Stimulated activated CD8-positive, alpha-beta memory T cell treated with anti-CD3 and anti-CD28 coated beads, Interleukin-4, amount 100 ng/mL, for 48 hours (primary cell): ENCODE data around the gene HMGXB4.

Source experiments
- DNase-seq: peaks from one replicate; pipeline ENCODE4 v3.0.0-alpha.2; 2020

HMGXB4 gene

GRCh38 chr22:35311551-35311999, 54.3 kb downstream of the HMGXB4 start:
- no peak for DNase-seq

- DNase-seq: peak; percentile 24
Observed at GRCh38 chr22:35312198-35313059, 55.1 kb downstream of the HMGXB4 start.

DNA sequence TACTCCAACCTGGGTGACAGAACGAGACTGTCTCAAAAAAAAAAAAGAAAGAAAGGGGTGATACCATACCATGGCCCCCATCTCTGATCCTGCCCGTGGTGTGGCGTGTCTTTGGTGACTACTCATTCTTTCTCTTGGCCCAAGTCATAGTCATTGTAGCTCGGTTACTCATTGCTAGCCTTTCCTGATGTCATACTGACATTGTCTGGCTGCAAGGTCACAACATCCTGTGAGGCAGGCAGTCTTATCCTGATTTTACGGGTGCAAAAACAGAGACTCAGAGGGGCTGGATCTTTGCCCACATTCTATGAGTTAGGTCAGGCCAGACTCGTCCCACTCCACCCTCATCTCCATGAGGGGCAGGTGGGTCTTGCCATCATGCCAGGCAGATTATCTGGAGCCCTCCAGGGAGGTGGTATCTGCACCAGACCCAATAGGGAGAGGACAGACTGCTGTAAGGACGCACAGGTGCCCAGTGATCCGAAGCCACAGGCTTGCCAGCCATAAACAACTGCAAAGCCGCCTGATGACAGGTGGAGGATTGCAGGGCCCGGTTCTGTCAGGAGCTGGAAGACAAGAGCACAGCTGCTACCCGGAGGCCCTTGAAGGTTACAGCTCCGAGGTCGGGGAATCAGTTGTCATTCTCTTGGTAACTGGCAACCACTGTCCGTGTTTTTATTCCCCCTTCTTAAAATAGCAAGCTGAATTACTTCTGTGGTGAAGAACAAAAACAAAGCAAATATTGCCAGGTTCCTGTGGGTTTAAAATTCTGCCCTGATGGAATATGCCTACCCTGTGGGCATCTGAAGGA, 56.2 kb downstream of the HMGXB4 start:
- peak; percentile 53 for DNase-seq

DNA sequence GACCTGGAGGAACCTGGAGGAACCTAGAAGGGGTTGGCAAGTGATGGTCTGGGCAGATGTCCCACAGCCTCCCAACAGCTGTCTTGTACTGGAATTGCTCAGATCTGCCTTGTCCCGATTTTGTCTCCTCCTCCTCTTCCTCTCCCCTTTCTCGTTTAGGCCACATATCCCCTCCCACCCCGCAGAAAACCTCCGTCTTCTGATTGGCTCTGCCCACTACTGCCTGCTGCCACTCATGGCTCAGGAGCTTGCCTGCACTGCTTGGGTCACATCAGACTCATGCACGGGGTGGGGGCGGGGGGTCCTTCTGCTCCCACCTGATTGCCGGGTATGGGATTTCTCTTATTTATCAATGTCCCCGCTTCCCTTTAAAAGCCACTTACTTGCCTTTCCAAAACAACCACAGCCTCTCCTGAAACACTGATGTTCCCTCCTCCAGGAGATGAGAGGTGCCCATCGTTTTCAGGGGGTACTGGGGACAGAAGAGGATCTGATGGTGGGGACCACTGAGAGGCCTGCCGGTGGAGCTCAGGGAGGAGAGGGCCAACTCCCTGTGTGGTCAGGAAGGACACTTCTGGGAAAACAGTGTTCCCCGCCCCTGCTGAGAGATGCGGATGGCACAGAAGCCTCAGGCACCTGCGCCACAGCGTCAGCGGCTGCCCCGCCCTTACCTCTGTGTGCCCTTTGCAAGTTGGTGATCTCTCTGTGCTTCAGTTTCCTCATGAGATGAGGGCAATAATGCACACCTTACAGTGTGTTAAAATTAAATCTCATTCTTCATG, 57.1 kb downstream of the HMGXB4 start:
- no peak for DNase-seq

DNA sequence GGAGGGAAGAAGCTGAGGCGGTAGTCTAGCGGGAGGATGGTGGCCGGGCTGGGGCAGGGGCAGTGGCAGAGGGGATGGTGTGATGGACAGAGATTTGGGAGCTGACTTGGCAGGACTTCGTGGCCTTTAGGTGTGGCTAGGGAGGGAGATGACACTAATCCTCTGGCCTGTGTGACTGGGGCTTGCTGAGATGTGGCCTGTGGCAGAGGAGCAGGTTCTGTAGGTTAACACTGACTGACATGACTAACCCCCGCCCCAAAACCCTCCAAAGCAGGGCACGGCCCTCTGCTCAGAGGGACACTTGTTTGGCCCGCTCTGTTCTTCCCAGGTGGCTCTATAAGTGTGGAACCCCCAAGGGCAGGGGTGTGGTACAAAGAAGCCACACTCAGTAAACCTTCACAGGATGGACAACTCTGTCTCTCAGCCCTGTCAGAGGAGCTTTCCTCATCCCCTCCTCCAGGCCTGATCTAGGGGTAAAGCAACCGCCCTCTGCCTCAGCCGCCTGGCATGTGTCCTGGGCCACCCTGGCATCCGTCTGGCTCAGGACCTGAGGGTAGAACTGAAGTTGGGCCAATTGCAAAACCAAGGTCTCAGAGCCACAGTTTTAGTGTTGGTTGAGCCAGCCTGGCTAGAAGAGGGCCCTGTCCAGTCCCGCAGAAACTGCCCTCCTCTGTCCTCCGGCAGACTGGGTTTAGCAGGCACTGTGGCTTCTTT, 58.0 kb downstream of the HMGXB4 start:
- no peak for DNase-seq

GRCh38 chr22:35315855-35316745, 58.8 kb downstream of the HMGXB4 start:
- no peak for DNase-seq

- no peak for DNase-seq
Observed at GRCh38 chr22:35316751-35317150, 59.5 kb downstream of the HMGXB4 start.

- no peak for DNase-seq
Observed at GRCh38 chr22:35317680-35318290, 60.5 kb downstream of the HMGXB4 start.

DNA sequence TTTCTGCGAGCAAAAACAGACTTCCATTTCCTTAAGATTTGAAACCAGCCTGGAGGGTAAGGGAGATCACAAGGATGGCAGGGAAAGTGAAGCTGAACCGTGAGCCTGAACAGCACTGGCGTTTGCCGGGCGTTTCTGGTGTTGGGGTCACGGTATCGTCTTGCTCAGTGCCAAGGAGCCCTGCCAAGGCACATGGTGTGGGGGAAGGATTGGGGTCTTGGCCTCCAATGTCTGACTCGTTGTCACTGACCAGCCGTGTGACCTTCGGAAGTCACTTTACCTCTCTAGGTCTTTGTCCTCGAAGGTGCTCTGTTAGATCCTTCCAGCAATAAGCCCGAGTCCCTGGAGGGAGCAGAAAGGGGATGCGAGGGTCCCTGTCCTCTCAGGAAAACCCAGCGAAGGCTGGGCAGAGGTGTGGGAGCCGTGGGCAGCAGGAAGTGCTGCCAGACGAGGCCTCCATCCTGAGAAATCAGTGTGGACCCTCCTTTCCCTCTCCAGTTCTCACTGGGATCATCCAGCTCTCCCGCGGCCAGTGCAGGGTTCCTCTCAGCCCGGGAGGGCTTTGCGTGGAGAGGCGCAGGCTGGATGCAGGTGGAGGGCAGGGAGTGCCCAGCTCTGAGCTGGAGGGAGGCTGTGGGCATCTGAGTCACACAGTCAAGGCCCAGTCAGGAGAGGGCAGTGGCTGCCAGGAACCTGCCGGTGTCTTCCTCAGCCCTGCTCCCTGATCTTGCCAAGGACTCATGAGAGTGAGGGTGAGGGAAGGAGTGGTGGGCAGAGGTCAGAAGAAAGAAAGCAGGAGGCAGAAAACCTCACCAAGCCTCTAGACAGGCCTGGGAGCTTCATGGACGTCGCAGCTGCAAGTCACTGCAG, 61.3 kb downstream of the HMGXB4 start:
- no peak for DNase-seq

GRCh38 chr22:35319244-35319985, 62.1 kb downstream of the HMGXB4 start:
- DNase-seq: no peak

GRCh38 chr22:35322126-35322525, 64.8 kb downstream of the HMGXB4 start:
- DNase-seq: no peak

GRCh38 chr22:35322893-35323292, 65.6 kb downstream of the HMGXB4 start:
- DNase-seq: no peak

- no peak for DNase-seq
Observed at GRCh38 chr22:35323305-35323704, 66.0 kb downstream of the HMGXB4 start.

- no peak for DNase-seq
Observed at GRCh38 chr22:35324067-35324466, 66.8 kb downstream of the HMGXB4 start.

DNA sequence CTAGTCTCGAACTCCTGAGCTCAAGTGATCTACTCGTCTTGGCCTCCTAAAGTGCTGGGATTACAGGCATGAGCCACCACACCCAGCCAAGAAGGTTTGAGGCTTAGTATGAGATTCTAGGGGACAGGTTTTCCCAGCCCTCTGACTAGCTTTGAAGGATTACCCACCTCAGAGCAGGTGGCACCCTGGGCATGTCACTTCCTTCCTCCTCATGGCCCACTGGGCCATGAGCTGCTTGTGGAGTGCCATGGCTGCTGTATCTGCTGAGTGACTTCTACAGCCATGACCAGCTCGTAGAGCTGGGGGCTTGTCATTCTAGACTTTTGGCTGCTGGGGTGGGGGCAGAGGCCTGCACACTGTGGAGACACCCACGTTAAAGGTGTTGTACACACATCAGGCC, 67.5 kb downstream of the HMGXB4 start:
- no peak for DNase-seq

GRCh38 chr22:35325209-35325608, 67.9 kb downstream of the HMGXB4 start:
- no peak for DNase-seq

DNA sequence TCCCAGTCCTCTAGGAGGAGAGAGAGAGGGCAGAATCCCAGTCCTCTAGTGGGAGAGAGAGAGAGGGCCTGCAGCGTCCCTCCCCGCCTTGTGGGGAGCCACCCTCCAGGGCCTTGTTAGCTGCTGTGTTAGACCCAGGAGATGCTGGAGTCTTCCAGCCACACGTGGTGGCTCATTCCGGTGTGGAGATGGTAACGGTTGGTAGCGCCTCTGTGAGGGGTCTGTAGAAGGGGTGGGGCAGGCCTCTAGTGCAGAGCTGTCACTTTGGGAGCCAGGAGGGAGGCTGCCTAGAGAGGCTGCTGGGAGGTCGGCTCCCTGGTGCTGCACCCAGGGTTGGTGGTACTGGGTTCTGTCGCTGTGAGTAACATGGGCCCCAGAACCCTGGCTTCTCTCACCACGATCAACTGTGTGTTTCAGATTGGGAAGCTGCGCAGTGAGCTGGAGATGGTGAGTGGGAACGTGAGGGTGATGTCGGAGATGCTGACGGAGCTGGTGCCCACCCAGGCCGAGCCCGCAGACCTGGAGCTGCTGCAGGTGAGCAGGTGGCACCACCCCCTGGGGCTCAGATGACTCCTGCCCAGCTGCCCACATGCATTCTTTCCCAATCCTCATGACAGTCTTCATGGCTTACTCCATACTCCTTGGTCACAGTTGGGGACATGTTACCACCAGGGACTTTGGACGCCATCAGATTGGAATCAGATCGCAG, 69.7 kb downstream of the HMGXB4 start:
- DNase-seq: no peak

DNA sequence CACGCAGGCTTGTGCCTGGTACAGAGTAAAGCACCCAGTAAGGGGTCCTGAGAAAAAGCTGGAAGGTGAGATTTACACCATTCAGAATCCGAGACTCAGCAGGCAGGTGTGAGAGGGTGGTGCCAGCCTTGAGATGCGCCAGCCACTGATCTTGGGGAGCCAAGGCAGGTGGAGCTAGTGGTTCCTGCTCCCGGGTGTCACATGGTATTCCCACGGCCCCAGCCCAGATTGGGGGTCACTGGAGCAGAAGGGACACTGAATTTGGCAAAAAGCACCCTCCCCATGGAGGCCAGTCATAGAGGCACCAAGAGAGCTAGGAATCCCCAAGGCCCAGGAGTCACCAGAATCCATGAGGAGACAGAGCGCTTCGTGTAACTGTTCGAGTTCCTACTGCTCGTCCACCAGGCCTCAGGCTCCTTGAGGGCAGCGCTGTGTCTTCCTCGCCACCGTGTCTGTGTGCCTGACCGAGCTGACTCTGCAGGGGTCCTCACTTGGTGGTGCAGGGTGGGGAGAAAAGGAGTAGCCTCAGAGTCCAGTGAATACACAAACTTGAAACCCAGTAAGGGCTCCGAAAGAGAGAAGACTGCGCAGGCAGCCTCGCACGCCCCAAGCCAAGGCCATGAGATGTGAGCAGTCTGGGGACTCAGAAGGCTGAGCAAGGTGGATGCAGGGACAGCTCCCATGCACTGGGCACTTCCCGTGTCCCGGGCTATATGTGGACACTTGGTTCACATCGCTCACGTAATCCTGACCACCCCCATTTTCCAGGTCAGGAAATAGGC, 70.6 kb downstream of the HMGXB4 start:
- DNase-seq: no peak
